GM23338 (cell line): ENCODE results near the gene STK33. TPM values are rescaled to one million over a fixed set of nuclear protein-coding genes. Genes with fewer than 3 reads are reported as not detected.

ENCODE experiments used
- ATAC-seq: fragments of 200-7000 bp; cut with Tn5 transposase; 3 replicates; pipeline ENCODE4 v1.9.1; 2020
- DNase-seq: peaks from one replicate; pipeline ENCODE4 v3.0.0-alpha.2; 2015; ENCODE audit warnings: low spot score
- H2AFZ ChIP-seq: fragments of 200-600 bp; sonication (generic); 2 replicates; pipeline ENCODE4 v1.8.0; 2016; ENCODE audit warnings: antibody characterized with exemption, mild to moderate bottlenecking, moderate library complexity
- H3F3A ChIP-seq: fragments of 200-600 bp; sonication (generic); replicated peaks from 2 replicates; pipeline ENCODE4 v1.8.0; 2017; ENCODE audit warnings: antibody characterized with exemption, mixed run types, low read depth
- H3K27ac ChIP-seq: fragments of 200-600 bp; sonication (generic); 2 replicates; pipeline ENCODE4 v1.6.1; 2016; ENCODE audit warnings: low read depth
- H3K27me3 ChIP-seq: fragments of 200-600 bp; sonication (generic); 2 replicates; pipeline ENCODE4 v1.8.0; 2016; ENCODE audit warnings: mild to moderate bottlenecking, mixed run types, moderate library complexity; ENCODE audit not compliant: insufficient read depth
- H3K36me3 ChIP-seq: fragments of 200-600 bp; sonication (generic); 2 replicates; pipeline ENCODE4 v1.8.0; 2016; ENCODE audit warnings: mild to moderate bottlenecking; ENCODE audit not compliant: insufficient read depth
- H3K4me1 ChIP-seq: fragments of 200-600 bp; sonication (generic); 2 replicates; pipeline ENCODE4 v1.8.0; 2016; ENCODE audit warnings: mild to moderate bottlenecking, moderate library complexity; ENCODE audit not compliant: insufficient read depth
- H3K4me2 ChIP-seq: fragments of 200-600 bp; sonication (generic); 2 replicates; pipeline ENCODE4 v1.7.1; 2017; ENCODE audit warnings: mixed run types
- H3K4me3 ChIP-seq: fragments of 200-600 bp; sonication (generic); 2 replicates; pipeline ENCODE4 v1.6.1; 2016; ENCODE audit warnings: mixed run types
- H3K79me2 ChIP-seq: fragments of 200-600 bp; sonication (generic); replicated peaks from 2 replicates; pipeline ENCODE4 v1.8.0; 2017; ENCODE audit warnings: mild to moderate bottlenecking; ENCODE audit not compliant: insufficient read depth
- H3K9me2 ChIP-seq: fragments of 200-600 bp; sonication (generic); 2 replicates; pipeline ENCODE4 v1.8.0; 2017; ENCODE audit not compliant: insufficient read depth
- H4K20me1 ChIP-seq: fragments of 200-600 bp; sonication (generic); replicated peaks from 2 replicates; pipeline ENCODE4 v1.8.0; 2017; ENCODE audit warnings: mild to moderate bottlenecking; ENCODE audit not compliant: insufficient read depth
- H3K27ac Mint-ChIP-seq: 2 replicates; pipeline ENCODE4 v1.8.0; 2020; ENCODE audit warnings: inconsistent platforms, mild to moderate bottlenecking, moderate library complexity, mixed read lengths
- H3K27me3 Mint-ChIP-seq: 3 replicates; pipeline ENCODE4 v1.8.0; 2022; ENCODE audit warnings: low read depth, mild to moderate bottlenecking, moderate library complexity, mixed read lengths, inconsistent platforms; ENCODE audit not compliant: insufficient read depth, poor library complexity
- H3K36me3 Mint-ChIP-seq: 3 replicates; pipeline ENCODE4 v1.8.0; 2021; ENCODE audit warnings: low read depth, mild to moderate bottlenecking, inconsistent platforms, moderate library complexity, mixed read lengths
- H3K4me1 Mint-ChIP-seq: 3 replicates; pipeline ENCODE4 v1.8.0; 2020; ENCODE audit warnings: mild to moderate bottlenecking, inconsistent platforms, mixed read lengths
- H3K4me3 Mint-ChIP-seq: 3 replicates; pipeline ENCODE4 v1.8.0; 2021; ENCODE audit warnings: moderate library complexity, mild to moderate bottlenecking, inconsistent platforms, mixed read lengths
- H3K9me3 Mint-ChIP-seq: 3 replicates; pipeline ENCODE4 v1.8.0; 2020; ENCODE audit warnings: moderate library complexity, mild to moderate bottlenecking, inconsistent platforms, mixed read lengths
- CREB1 ChIP-seq: fragments of 250-450 bp; sonication (Bioruptor Pico); IDR thresholded peaks from 2 replicates; pipeline ENCODE4 v1.5.0; 2020; ENCODE audit warnings: low read depth, mild to moderate bottlenecking, moderate library complexity
- CTCF ChIP-seq, 2 experiments: fragments of 200-600 bp in 1 of 2; sonication (generic) in 1 of 2; conservative IDR thresholded peaks; 2 replicates each; pipeline versions ENCODE4 v1.5.1 to v1.6.1; 2016 to 2017; ENCODE audit warnings: antibody characterized with exemption in 2 of 2, low read depth in 2 of 2, mild to moderate bottlenecking in 2 of 2, moderate library complexity in 1 of 2
- ETS1 ChIP-seq: IDR thresholded peaks from 2 replicates; pipeline ENCODE4 v1.6.1; 2016; ENCODE audit warnings: antibody characterized with exemption
- EZH2 ChIP-seq: fragments of 200-600 bp; sonication (generic); IDR thresholded peaks from one replicate; pipeline ENCODE4 v1.8.0; 2017; ENCODE audit warnings: antibody characterized with exemption, mild to moderate bottlenecking, low read depth; ENCODE audit not compliant: unreplicated experiment
- EZH2phosphoT487 ChIP-seq: fragments of 200-600 bp; sonication (generic); IDR thresholded peaks from one replicate; pipeline ENCODE4 v1.8.1; 2018; ENCODE audit warnings: antibody characterized with exemption; ENCODE audit not compliant: unreplicated experiment
- JUNB ChIP-seq: IDR thresholded peaks from one replicate; pipeline ENCODE4 v1.6.1; 2016; ENCODE audit warnings: antibody characterized with exemption; ENCODE audit not compliant: unreplicated experiment
- NANOG ChIP-seq: IDR thresholded peaks from 2 replicates; pipeline ENCODE4 v1.6.1; 2016; ENCODE audit warnings: antibody characterized with exemption, borderline replicate concordance
- POLR2AphosphoS5 ChIP-seq: IDR thresholded peaks from 2 replicates; pipeline ENCODE4 v1.6.1; 2016; ENCODE audit warnings: antibody characterized with exemption, low read depth
- REST ChIP-seq: IDR thresholded peaks from one replicate; pipeline ENCODE4 v1.6.1; 2018; ENCODE audit warnings: antibody characterized with exemption; ENCODE audit not compliant: unreplicated experiment
- STAT1 ChIP-seq: IDR thresholded peaks from one replicate; pipeline ENCODE4 v1.6.1; 2016; ENCODE audit warnings: antibody characterized with exemption; ENCODE audit not compliant: unreplicated experiment
- ZNF114 ChIP-seq: fragments of 250-450 bp; sonication (Bioruptor Pico); IDR thresholded peaks from 2 replicates; pipeline ENCODE4 v1.5.0; 2020; ENCODE audit warnings: mild to moderate bottlenecking, moderate library complexity
- ZNF331 ChIP-seq: fragments of 250-450 bp; sonication (Bioruptor Pico); IDR thresholded peaks from 2 replicates; pipeline ENCODE4 v1.5.0; 2020; ENCODE audit warnings: low read depth, mild to moderate bottlenecking, moderate library complexity
- ZNF462 ChIP-seq: fragments of 250-450 bp; sonication (Bioruptor Pico); IDR thresholded peaks from 2 replicates; pipeline ENCODE4 v1.5.0; 2020; ENCODE audit warnings: mild to moderate bottlenecking, moderate library complexity
- polyA plus RNA-seq: library from polyadenylated mRNA; unstranded; fragments of >200 nt; fragmentation: Nextera tagmentation; extraction: Ambion mirVana; gene quantifications from 2 replicates; pipeline ENCODE4 v1.2.1, GENCODE V29; 2016
- total RNA-seq: library from RNA; depleted of rRNA; stranded (reverse); fragments of >200 nt; shearing (Covaris generic); gene quantifications from 2 replicates; pipeline ENCODE4 v1.2.3, GENCODE V29; 2014

The STK33 gene
- total and polyA plus RNA-seq, 2 experiments from 2014 or later: 17.2 to 18.2 TPM

GRCh38 chr11:8374716-8375115, 219.3 kb downstream of the STK33 start:
- no peak overlapping the region for H3K27ac ChIP-seq

More at GRCh38 chr11:8374716-8375115, 219.3 kb downstream of the STK33 start:
- Mint-ChIP-seq H3K4me1 (peaks cover 10% of the 10 kb centered on the region), H3K27ac (no peak overlapping the region; the same call in 1 of the 2 replicates), H3K36me3 (no peaks in the 10 kb centered on the region), H3K9me3 (no peaks in the 10 kb centered on the region; the same call in 2 of the 3 replicates), H3K27me3 (no peaks in the 10 kb centered on the region), H3K4me3 (no peak overlapping the region)
- Histone ChIP-seq H3K36me3 (no peaks in the 10 kb centered on the region), H2AFZ (no peak overlapping the region), H3K27me3 (no peaks in the 10 kb centered on the region), H3F3A (no peaks in the 10 kb centered on the region), H3K4me1 (no peaks in the 10 kb centered on the region), H4K20me1 (no peaks in the 10 kb centered on the region), H3K79me2 (no peaks in the 10 kb centered on the region), H3K9me2 (no peaks in the 10 kb centered on the region), H3K4me2 (no peak overlapping the region), H3K4me3 (no peak overlapping the region)
- no peak for ATAC-seq
- TF ChIP-seq ZNF331 (CRISPR knock-in tag) (no peak), STAT1 (no peak), NANOG (no peak), ZNF462 (CRISPR knock-in tag) (no peak), POLR2AphosphoS5 (no peak), REST (no peak), EZH2phosphoT487 (no peak), EZH2 (no peak), CREB1 (CRISPR knock-in tag) (no peak), CTCF (conservative IDR thresholded peaks at IDR 0.05; ENCODE audit: low read depth in 2 of 2) (no peak), ETS1 (no peak), JUNB (no peak), ZNF114 (no peak)
- no peak for DNase-seq
